Activated CD4-positive, alpha-beta T cell treated with anti-CD3 and anti-CD28 coated beads for 1 hour (primary cell): ENCODE results near the gene ETS1.

Source experiments
- DNase-seq: peaks from one replicate; pipeline ENCODE4 v3.0.0-alpha.2; 2020

The ETS1 gene

GRCh38 chr11:128421577-128422330 is 165.6 kb downstream of the ETS1 start:
- no peak for DNase-seq

GRCh38 chr11:128420951-128421350 is 166.4 kb downstream of the ETS1 start:
- no peak for DNase-seq

- DNase-seq, result no peak
These were observed 167.1 kb downstream of the ETS1 start for GRCh38 chr11:128420265-128420664.

- DNase-seq, result no peak
These were observed 168.2 kb downstream of the ETS1 start for GRCh38 chr11:128419012-128419767.

GRCh38 chr11:128417607-128418324 is 169.6 kb downstream of the ETS1 start:
- no peak for DNase-seq

GRCh38 chr11:128416976-128417375 is 170.4 kb downstream of the ETS1 start:
- DNase-seq, result no peak

GRCh38 chr11:128415539-128415938 is 171.8 kb downstream of the ETS1 start:
- DNase-seq, result no peak

- DNase-seq, result no peak
These were observed 174.2 kb downstream of the ETS1 start for GRCh38 chr11:128412847-128413791.

- DNase-seq, result no peak
These were observed 175.5 kb downstream of the ETS1 start for GRCh38 chr11:128411812-128412211.

GRCh38 chr11:128411150-128411549 is 176.2 kb downstream of the ETS1 start:
- no peak for DNase-seq

- DNase-seq, result no peak
These were observed 177.9 kb downstream of the ETS1 start for GRCh38 chr11:128409476-128409875.
